HCT116 (cell line): ENCODE results near the gene TYW1. TPM values are rescaled to one million over a fixed set of nuclear protein-coding genes. Genes with fewer than 3 reads are reported as not detected.
"Not testable (repeated sequence)": the region's sequence is repeated elsewhere in the genome, so short reads cannot be mapped to it uniquely, and the experiment has no call there.

Experiments used
- ATAC-seq: fragments of 200-7000 bp; cut with Tn5 transposase; 2 replicates; pipeline ENCODE4 v1.9.1; 2020; ENCODE audit warnings: mild to moderate bottlenecking, moderate library complexity
- BruUV-seq: library from RNA; stranded (reverse); fragments of 400-500 nt; replicated peaks from 2 replicates; lab custom pipeline; 2021; lab: Mats Ljungman, UMichigan
- CTCF ChIA-PET: fragments of 300-600 bp; sonication (Branson Sonifier 250); formaldehyde crosslinking; loops from one replicate; lab custom pipeline; 2021; ENCODE audit warnings: antibody characterized with exemption; lab: Charles Lee
- POLR2A ChIA-PET: fragments of 300-600, 350-600 bp; sonication (Branson Sonifier 250); formaldehyde crosslinking; loops from one replicate; lab custom pipeline; 2021; ENCODE audit warnings: antibody characterized with exemption; lab: Charles Lee
- RAD21 ChIA-PET, 2 experiments: fragments of 300-600 bp; sonication (Branson Sonifier 250); formaldehyde crosslinking; loops; one replicate each; lab custom pipeline; 2023; ENCODE audit warnings: low total read pairs in 2 of 2; ENCODE audit not compliant: uncharacterized antibody in 2 of 2, unreplicated experiment in 2 of 2, low non-redundant PET in 1 of 2; lab: Charles Lee
- DNase-seq: peaks from one replicate; pipeline ENCODE4 v3.0.0-alpha.2; 2010; ENCODE audit warnings: low read depth, low spot score
- H2AFZ ChIP-seq: fragments of 200-600 bp; shearing (Covaris generic), sonication (generic); 2 replicates; pipeline ENCODE4 v1.6.1; 2017; ENCODE audit warnings: low read depth, mixed run types, mixed read lengths, antibody characterized with exemption, low read length; ENCODE audit not compliant: poor library complexity, severe bottlenecking
- H3K27ac ChIP-seq: 2 replicates; pipeline ENCODE4 v1.5.1; 2012; ENCODE audit warnings: low read depth, low read length
- H3K27me3 ChIP-seq: fragments of 200-600 bp; sonication (generic); 2 replicates; pipeline ENCODE4 v1.6.1; 2016; ENCODE audit warnings: mixed run types, low read length, mixed read lengths; ENCODE audit not compliant: insufficient read depth
- H3K36me3 ChIP-seq, 2 experiments: fragments of 200-500 bp in 1 of 2; fragments of 200-600 bp in 1 of 2; sonication (Bioruptor generic) in 1 of 2; sonication (generic) in 1 of 2; 2 replicates each; pipeline versions ENCODE4 v1.5.1 to v1.6.1; 2014 to 2016; ENCODE audit warnings: low read length in 2 of 2, inconsistent platforms in 1 of 2, mixed read lengths in 1 of 2, mixed run types in 1 of 2; ENCODE audit not compliant: insufficient read depth in 2 of 2, control insufficient read depth in 1 of 2
- H3K4me1 ChIP-seq, 2 experiments: fragments of 200-600 bp in 1 of 2; sonication (generic) in 1 of 2; 2 replicates each; pipeline versions ENCODE4 v1.5.1 to v1.6.1; 2012 to 2017; ENCODE audit warnings: low read length in 2 of 2, inconsistent platforms in 1 of 2, mild to moderate bottlenecking in 1 of 2, mixed read lengths in 1 of 2, mixed run types in 1 of 2, moderate library complexity in 1 of 2; ENCODE audit not compliant: insufficient read depth in 2 of 2, control insufficient read depth in 1 of 2
- H3K4me2 ChIP-seq: fragments of 200-600 bp; sonication (generic); 2 replicates; pipeline ENCODE4 v1.6.1; 2017; ENCODE audit warnings: mixed run types, low read length, mixed read lengths
- H3K4me3 ChIP-seq, 2 experiments: fragments of 200-600 bp in 1 of 2; sonication (generic) in 1 of 2; replicated peaks in 1 of 2; 2 replicates each; pipeline ENCODE4 v1.5.1; 2011 to 2016; ENCODE audit warnings: low read length in 2 of 2, control low read depth in 1 of 2, low read depth in 1 of 2, mild to moderate bottlenecking in 1 of 2, mixed read lengths in 1 of 2, mixed run types in 1 of 2
- H3K79me2 ChIP-seq: fragments of 200-600 bp; sonication (generic); 2 replicates; pipeline ENCODE4 v1.6.1; 2017; ENCODE audit warnings: mild to moderate bottlenecking, mixed run types, low read length, moderate library complexity, mixed read lengths; ENCODE audit not compliant: insufficient read depth
- H3K9ac ChIP-seq: fragments of 200-600 bp; sonication (generic); 2 replicates; pipeline ENCODE4 v1.6.1; 2016; ENCODE audit warnings: low read length, mixed read lengths
- H3K9me2 ChIP-seq: fragments of 200-600 bp; sonication (generic), shearing (Covaris generic); 2 replicates; pipeline ENCODE4 v1.6.1; 2017; ENCODE audit warnings: mixed run types, mild to moderate bottlenecking, moderate library complexity; ENCODE audit not compliant: insufficient read depth
- H3K9me3 ChIP-seq, 2 experiments: fragments of 200-500 bp in 1 of 2; fragments of 200-600 bp in 1 of 2; sonication (Bioruptor generic) in 1 of 2; sonication (generic) in 1 of 2; 2 replicates each; pipeline ENCODE4 v1.6.1; 2014 to 2017; ENCODE audit warnings: low read length in 2 of 2, mixed read lengths in 2 of 2, inconsistent platforms in 1 of 2, low read depth in 1 of 2, mild to moderate bottlenecking in 1 of 2, mixed run types in 1 of 2, moderate library complexity in 1 of 2; ENCODE audit not compliant: control insufficient read depth in 1 of 2, insufficient read depth in 1 of 2
- H4K20me1 ChIP-seq: fragments of 200-600 bp; sonication (generic), shearing (Covaris generic); 2 replicates; pipeline ENCODE4 v1.6.1; 2017; ENCODE audit warnings: mixed run types, mild to moderate bottlenecking, moderate library complexity; ENCODE audit not compliant: insufficient read depth
- CBX3 ChIP-seq: IDR thresholded peaks from 2 replicates; pipeline ENCODE4 v1.6.1; 2012; ENCODE audit warnings: low read depth
- RAD21 ChIP-seq: IDR thresholded peaks from 2 replicates; pipeline ENCODE4 v1.6.1; 2012; ENCODE audit warnings: low read depth, mild to moderate bottlenecking
- intact Hi-C: fragments of 100-400 bp; cut with micrococcal nuclease; formaldehyde crosslinking; loops from 2 replicates; pipeline ENCODE4 v1.10.0; 2022
- total RNA-seq: library from RNA; stranded (reverse); gene quantifications from one replicate; pipeline ENCODE4 v1.2.1, GENCODE V29; 2021; ENCODE audit not compliant: unreplicated experiment
- TF ChIP-seq, protein P1 (sequence below), 3 experiments: fragments of 200-600 bp in 1 of 3; sonication (generic) in 1 of 3; IDR thresholded peaks in 2 of 3; conservative IDR thresholded peaks in 1 of 3; 2 replicates each; pipeline ENCODE4 v1.5.1; 2012 to 2017; ENCODE audit warnings: low read depth in 2 of 3, low read length in 2 of 3, antibody characterized with exemption in 1 of 3, borderline replicate concordance in 1 of 3, control low read depth in 1 of 3, mild to moderate bottlenecking in 1 of 3, mixed read lengths in 1 of 3, mixed run types in 1 of 3, moderate library complexity in 1 of 3; ENCODE audit not compliant: insufficient read depth in 1 of 3
- TF ChIP-seq, protein P2 (sequence below): IDR thresholded peaks from 2 replicates; pipeline ENCODE4 v1.6.1; 2012

TYW1 gene
- total RNA-seq, 1 experiment from 2014 or later, result 16.6 TPM

DNA sequence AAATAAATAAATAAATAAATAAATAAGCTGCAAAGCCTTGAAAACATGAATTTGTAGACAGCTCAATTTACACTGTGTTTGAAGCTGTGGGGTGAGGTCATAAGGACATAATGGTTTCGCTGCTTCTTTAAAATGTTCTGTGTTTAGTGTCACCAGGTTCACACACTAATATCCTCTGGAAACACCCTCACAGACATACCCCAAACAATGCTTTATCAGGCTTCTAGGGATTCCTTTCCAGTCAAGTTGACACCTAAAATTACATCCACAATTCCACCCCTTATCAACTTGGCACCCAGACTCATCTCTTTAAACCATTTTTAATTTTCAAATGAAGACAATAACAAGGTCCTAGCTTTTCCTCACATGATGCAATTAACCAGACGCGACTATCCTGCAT, 7.1 kb upstream of the TYW1 start:
- H3K4me2 ChIP-seq, intact Hi-C loops, POLR2A ChIA-PET, H4K20me1 ChIP-seq, DNase-seq, H2AFZ ChIP-seq, ATAC-seq, H3K27ac ChIP-seq, H3K9ac ChIP-seq, H3K27me3 ChIP-seq, H3K9me2 ChIP-seq, BruUV-seq, H3K4me1 ChIP-seq, CTCF ChIA-PET, RAD21 ChIA-PET, H3K4me3 ChIP-seq, H3K36me3 ChIP-seq, H3K9me3 ChIP-seq: not testable (repeated sequence)
- peaks cover 16% of the 10 kb centered on the region for H3K79me2 ChIP-seq

DNA sequence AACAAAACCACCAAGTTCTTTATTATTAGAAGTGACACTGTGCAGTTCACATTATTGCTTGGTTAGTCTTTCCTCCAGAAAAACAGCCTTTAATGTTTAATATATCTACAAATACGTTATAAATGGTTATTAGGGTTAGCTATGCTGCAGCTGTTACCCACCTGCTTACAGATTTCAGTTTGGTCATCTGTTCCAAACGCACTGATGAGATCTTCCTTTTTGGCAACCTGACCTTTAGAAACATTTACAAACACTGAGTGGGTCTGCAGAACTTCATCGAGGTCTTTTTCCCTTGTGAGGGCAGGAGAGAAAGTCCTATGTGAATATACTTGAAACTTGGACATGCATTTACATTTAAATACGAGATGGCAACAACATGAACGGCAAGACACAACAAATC, 2.6 kb upstream of the TYW1 start:
- H3K4me3 ChIP-seq, result peak overlapping the region; percentile 62 to 71
- POLR2A ChIA-PET, result not testable (repeated sequence)

DNA sequence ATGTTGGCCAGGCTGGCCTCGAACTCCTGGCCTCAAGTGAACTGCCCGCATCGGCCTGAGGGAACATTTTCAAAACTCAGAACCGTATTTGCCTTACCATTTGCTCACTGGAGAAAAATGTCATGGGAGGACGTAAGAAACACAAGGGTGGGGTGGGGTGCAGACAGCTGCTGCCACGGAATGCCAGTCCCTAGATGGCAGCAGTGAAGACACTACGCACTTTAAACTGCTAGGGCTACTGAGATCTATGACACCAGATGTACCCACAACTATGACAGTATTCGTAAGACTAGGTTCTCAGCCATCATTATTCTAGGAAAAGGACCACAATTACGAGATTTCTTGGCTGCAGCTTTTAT, 2.0 kb upstream of the TYW1 start:
- H3K79me2 ChIP-seq, result peaks cover 31% of the 10 kb centered on the region
- BruUV-seq, H3K9me2 ChIP-seq, CTCF ChIA-PET: not testable (repeated sequence)
- H3K9ac ChIP-seq, result peak overlapping the region; percentile 75
- H3K4me3 ChIP-seq, result peak overlapping the region; percentile 62 to 71
- peak overlapping the region; percentile 78 for H3K27ac ChIP-seq
- TF ChIP-seq RAD21 (peak; percentile 31; the same call in 1 of the 2 replicates), CBX3 (peak; percentile 56; the same call in 1 of the 2 replicates)
- TF ChIP-seq, protein P1, sequence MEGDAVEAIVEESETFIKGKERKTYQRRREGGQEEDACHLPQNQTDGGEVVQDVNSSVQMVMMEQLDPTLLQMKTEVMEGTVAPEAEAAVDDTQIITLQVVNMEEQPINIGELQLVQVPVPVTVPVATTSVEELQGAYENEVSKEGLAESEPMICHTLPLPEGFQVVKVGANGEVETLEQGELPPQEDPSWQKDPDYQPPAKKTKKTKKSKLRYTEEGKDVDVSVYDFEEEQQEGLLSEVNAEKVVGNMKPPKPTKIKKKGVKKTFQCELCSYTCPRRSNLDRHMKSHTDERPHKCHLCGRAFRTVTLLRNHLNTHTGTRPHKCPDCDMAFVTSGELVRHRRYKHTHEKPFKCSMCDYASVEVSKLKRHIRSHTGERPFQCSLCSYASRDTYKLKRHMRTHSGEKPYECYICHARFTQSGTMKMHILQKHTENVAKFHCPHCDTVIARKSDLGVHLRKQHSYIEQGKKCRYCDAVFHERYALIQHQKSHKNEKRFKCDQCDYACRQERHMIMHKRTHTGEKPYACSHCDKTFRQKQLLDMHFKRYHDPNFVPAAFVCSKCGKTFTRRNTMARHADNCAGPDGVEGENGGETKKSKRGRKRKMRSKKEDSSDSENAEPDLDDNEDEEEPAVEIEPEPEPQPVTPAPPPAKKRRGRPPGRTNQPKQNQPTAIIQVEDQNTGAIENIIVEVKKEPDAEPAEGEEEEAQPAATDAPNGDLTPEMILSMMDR (IDR thresholded peaks at IDR 0.05 in 2 of 3, conservative IDR thresholded peaks at IDR 0.05 in 1 of 3; ENCODE audit: borderline replicate concordance in 1 of 3, insufficient read depth in 1 of 3, low read depth in 2 of 3, low read length in 2 of 3), result peak; percentile 30 to 46 (median 39); a peak in 4 of 6 replicates
- TF ChIP-seq, protein P2, sequence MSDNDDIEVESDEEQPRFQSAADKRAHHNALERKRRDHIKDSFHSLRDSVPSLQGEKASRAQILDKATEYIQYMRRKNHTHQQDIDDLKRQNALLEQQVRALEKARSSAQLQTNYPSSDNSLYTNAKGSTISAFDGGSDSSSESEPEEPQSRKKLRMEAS, result peak; percentile 47; the same call in 1 of the 2 replicates
- TF ChIP-seq, all 23 proteins: peak for 4; not testable (repeated sequence) for 19
- H4K20me1 ChIP-seq, H2AFZ ChIP-seq, RAD21 ChIA-PET, POLR2A ChIA-PET, H3K36me3 ChIP-seq, H3K4me1 ChIP-seq, H3K27me3 ChIP-seq, H3K9me3 ChIP-seq: not testable (repeated sequence)
- peak; percentile 58 for ATAC-seq
- peak overlapping the region; percentile 79 for H3K4me2 ChIP-seq
- intact Hi-C loops, result loop anchor here (2.0 to 10.0 kb wide), 2 partner anchors 150 to 970 kb away; no protein-coding TSS in a partner anchor
- DNase-seq, result peak; percentile 55

More for the DNA sequence above, 2.6 kb upstream of the TYW1 start:
- H2AFZ ChIP-seq, H3K27ac ChIP-seq, DNase-seq, H3K36me3 ChIP-seq, ATAC-seq, H3K9me3 ChIP-seq, H3K27me3 ChIP-seq, H4K20me1 ChIP-seq, H3K9me2 ChIP-seq, CTCF ChIA-PET, RAD21 ChIA-PET, H3K4me1 ChIP-seq: not testable (repeated sequence)
- Histone ChIP-seq H3K4me2 (peak overlapping the region; percentile 79), H3K79me2 (peaks cover 31% of the 10 kb centered on the region), H3K9ac (peak overlapping the region; percentile 75; the same call in 1 of the 2 replicates)
- intact Hi-C loops, result loop anchor here (2.0 to 10.0 kb wide), 2 partner anchors 149 to 969 kb away; no protein-coding TSS in a partner anchor
- BruUV-seq, result TSS peak; percentile 61
